GM19035 (cell line): ENCODE measurements around the gene DCDC2B.
A peak's percentile ranks its signal among the peaks of the same experiment; 100 is the strongest.

Source experiments
- ATAC-seq: cut with Tn5 transposase; IDR thresholded peaks from one replicate; pipeline ENCODE4 v1.9.1; 2021; ENCODE audit not compliant: unreplicated experiment

Gene DCDC2B

GRCh38 chr1:32195972-32196823 lies 12.7 kb upstream of the DCDC2B start:
- ATAC-seq = no peak

DNA sequence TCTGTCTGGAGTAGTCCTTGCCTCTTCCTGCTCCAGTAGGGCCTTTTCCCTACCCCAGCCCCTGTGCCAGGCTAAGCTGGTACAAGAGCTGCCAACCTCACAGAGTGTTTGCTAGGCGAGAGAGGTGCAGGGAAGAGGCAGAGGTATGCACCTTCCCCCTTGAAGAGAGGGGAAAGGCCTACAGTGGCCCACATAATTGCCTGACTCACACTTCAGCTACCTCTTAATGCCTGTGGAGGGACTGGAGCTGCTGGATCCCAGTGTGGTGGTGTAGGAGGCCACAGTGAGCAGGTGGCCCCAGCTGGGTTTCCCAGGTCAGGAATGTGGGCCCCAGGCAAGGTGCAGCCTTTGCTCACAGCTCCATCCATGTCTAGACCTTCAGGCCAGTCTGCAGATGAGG lies 11.8 kb upstream of the DCDC2B start:
- ATAC-seq = no peak

- ATAC-seq = no peak
Measured at GRCh38 chr1:32197837-32198236, 11.1 kb upstream of the DCDC2B start.

DNA sequence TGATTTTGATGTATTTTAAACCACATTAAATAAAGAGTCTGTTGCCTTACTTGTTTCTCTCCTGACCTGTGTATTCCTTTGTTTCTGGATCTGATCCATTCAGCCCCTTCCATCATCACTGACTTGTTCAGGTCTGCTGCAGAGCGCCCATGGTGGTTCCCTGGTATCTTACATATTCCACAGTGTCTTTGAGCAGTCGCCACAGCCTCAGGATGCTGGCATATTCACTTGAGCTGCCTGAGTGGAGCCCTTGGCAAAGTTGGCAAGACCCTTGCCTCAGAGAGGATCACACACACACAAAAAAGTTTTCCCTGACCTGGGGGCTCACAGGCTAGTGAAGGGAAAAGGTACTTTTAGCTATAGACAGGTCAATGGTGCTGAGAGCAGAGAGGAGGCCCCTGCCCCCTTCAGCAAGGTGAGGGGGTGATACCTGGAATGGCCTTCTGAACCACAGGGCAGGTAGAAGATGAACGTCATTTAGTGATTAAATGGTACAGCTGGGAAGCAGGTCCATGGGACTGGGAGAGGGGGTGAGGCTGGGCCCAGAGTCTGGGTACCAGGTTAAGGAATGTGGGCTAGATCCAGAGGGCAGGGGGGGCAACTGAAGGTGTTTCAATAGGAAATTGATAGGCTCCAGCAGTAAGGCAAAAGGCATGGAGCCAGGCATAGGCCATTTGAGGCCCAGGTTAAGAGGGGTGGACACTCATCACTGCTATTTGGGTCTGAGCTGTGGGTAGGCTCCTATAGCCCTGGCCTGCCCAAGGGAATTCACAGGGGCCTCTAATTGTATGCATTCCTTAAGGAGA lies 10.4 kb upstream of the DCDC2B start:
- no peak for ATAC-seq

GRCh38 chr1:32199043-32199716 lies 9.7 kb upstream of the DCDC2B start:
- ATAC-seq = no peak

DNA sequence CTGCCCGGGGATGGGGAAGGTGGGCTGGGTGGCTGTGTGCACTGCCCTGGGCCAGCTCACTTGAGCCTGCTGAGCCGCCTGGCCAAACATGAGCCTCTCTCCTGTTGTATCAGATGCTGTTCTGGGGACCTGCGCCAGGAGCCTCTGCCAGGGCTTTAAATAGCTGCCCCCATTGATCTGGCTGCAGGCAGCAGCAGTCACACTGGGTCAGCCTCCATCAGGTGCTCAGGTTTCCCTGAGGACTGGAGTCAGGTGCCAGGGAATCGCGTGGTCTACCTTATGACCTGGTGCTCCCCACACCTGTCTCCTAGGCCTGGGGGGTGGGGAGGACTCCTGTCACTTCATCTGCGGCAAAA lies 9.2 kb upstream of the DCDC2B start:
- no peak for ATAC-seq

DNA sequence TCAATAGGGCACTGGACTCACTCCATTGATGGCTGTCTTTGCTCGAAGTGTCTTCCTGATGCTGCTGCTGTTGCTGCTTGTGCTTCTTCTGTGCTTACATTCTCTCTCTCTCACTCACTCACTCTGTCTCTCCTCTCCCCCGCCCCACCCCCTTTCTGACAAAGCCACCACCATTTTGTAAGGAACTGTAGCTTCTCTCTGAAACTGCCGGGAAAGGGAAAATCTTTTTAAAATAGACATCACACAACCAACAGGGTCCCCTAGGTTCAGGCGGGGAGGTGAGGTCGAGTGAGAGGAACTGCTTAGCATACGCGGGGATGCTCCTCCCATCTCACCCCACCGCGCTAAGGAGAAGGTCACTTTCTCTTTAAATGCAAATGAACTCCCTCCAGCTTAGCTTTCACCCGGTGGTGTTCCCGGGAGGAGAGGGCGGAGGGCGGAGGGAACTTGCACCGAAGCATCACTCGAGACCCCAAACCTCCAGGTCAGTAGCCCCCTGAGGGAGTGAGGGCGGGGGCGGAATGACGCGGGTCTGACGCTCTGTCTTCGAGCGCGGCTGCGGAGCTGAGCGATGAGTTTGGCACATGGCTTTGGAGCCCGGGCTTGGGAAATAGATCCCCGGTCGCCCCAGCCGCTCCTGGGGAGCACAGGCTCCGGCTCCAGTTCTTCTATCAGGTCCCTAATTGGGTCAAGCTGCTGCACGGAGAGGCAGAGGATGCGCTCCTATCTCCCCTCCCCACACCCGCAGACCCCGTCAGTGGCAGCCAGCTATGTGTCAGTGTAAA lies 8.5 kb upstream of the DCDC2B start, which contains the start of gene CCDC28B:
CCDC28B (plus strand) TSS at position 370 of the 785 bp plus-strand sequence. CDS start 1,341 bp downstream, outside the sequence.
- no peak for ATAC-seq

- no peak for ATAC-seq
Measured at GRCh38 chr1:32201011-32201855, 7.7 kb upstream of the DCDC2B start.

GRCh38 chr1:32204943-32205361 lies 3.9 kb upstream of the DCDC2B start:
- no peak for ATAC-seq

- peak; percentile 45 for ATAC-seq
Measured at GRCh38 chr1:32205401-32206370, 3.2 kb upstream of the DCDC2B start, which contains the start of gene IQCC. IQCC (plus strand) TSS chr1:32205671; CDS start chr1:32205682, 11 bp downstream.

DNA sequence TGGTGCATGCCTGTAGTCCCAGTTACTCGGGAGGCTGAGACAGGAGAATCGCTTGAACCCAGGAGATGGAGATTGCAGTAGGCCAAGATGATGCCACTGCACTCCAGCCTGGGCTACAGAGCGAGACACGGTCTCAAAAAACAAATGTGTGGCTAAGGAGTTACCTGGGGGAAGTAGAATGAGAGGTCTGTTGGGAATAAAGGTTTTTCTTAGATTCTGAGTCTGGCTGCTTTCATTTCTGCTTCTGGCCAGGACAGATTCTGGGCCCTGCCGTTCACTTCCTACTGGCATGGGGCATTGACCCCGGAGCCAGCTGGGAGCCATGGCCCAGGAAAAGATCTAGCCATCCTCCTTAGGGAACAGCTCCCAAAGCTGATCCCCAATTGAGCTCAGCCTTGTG lies 420 bp upstream of the DCDC2B start:
- ATAC-seq = no peak

- no peak for ATAC-seq
Measured at GRCh38 chr1:32215629-32216480, 7.0 kb downstream of the DCDC2B start.

DNA sequence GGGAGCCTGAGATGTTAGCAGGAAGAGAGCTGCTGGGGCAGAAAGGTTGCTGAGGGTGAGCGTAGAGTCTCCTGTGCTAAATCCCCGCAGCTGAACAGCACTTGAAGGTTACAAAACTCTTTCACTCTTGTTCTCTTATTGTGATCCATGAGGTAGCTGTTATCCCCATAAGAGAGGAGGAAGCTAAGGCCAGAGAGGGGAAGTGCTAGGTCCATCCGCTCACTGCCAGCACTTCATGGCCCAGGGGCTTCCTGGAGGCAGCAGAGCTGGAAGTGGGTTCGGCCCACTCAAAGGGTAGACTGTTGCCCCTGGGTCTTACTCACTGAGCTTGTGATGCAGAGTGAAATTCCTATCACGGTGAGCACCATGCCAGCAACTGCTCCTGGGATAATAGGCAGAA lies 7.7 kb downstream of the DCDC2B start:
- ATAC-seq = no peak

GRCh38 chr1:32219022-32219421 lies 10.1 kb downstream of the DCDC2B start:
- ATAC-seq = no peak

DNA sequence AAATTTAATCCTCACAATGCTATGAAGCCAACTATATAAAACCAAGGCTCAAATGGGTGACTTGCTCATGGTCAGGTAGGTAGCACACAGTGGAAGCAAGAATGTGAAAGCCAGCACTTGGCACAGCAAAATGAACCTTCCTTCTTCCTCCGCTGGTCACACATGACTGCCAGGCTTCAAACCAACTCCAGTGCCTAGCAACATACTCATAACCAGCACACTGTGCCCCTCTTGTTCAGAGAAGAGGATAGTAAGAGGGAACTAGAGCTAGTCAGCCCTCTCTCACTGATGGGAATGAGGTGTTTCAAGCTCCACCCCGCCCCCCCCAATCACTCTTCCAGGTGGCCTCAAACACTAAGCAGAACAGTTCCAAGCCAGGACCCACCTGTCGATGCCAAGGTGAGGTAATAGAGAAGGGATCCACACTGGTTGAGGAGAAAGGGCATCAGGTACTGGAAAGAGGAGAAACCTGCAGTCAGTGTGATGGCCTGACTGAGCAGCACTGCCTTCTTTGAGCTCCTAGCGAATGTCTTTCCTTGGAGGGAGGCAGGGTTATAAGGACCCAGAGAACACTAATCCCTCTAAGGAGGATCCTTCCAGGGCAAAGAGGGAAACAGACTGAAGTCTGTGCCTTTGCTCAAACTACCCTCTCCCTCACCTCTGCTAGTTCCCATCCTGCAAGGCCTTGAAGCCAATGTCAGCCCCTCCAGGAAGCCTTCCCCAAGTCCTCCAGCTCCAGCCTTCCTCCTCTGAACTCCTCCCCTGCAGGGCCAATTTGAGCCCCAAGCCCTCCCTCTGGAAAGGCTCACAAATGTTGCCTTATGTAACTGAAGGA lies 12.1 kb downstream of the DCDC2B start:
- no peak for ATAC-seq

GRCh38 chr1:32221581-32221979 lies 12.7 kb downstream of the DCDC2B start:
- no peak for ATAC-seq
